Transverse colon (tissue), 4 donors: ENCODE data around the gene ANTKMT. TPM values are rescaled to one million over a fixed set of nuclear protein-coding genes. Genes with fewer than 3 reads are reported as not detected.

Experiments used
- DNase-seq: peaks from one replicate; pipeline ENCODE4 v3.0.0-alpha.2; 2019
- H3K27ac ChIP-seq, 4 donors: fragments of 200-600 bp; sonication (generic); 2 replicates each; pipeline ENCODE4 v1.5.1; 2016 to 2018; ENCODE audit warnings: inconsistent platforms in 4 of 4
- H3K27me3 ChIP-seq: fragments of 200-600 bp; sonication (generic); 2 replicates; pipeline ENCODE4 v1.5.1; 2017; ENCODE audit warnings: inconsistent platforms
- H3K36me3 ChIP-seq, 4 donors: fragments of 200-600 bp; sonication (generic); 2 replicates each; pipeline ENCODE4 v1.5.1; 2017 to 2019; ENCODE audit warnings: inconsistent platforms in 4 of 4
- H3K4me1 ChIP-seq, 4 donors: fragments of 200-600 bp; sonication (generic); 2 replicates each; pipeline ENCODE4 v1.5.1; 2017 to 2020; ENCODE audit warnings: inconsistent platforms in 4 of 4
- H3K4me3 ChIP-seq, 4 donors: fragments of 200-600 bp; sonication (generic); 1 replicate in 1 of 4; 2 replicates in 3 of 4; pipeline versions ENCODE4 v1.5.1 to v1.6.1; 2017 to 2019; ENCODE audit warnings: inconsistent platforms in 4 of 4
- H3K9me3 ChIP-seq, 2 donors: fragments of 200-600 bp; sonication (generic); 2 replicates each; pipeline ENCODE4 v1.5.1; 2017 to 2019; ENCODE audit warnings: inconsistent platforms in 2 of 2
- EP300 ChIP-seq: sonication (generic); formaldehyde crosslinking; IDR thresholded peaks from one replicate; pipeline ENCODE4 v1.6.1; 2017; ENCODE audit warnings: antibody characterized with exemption, low read depth
- POLR2A ChIP-seq: fragments of 450-650 bp; IDR thresholded peaks from one replicate; pipeline ENCODE4 v1.6.1; 2016; ENCODE audit warnings: antibody characterized with exemption, mild to moderate bottlenecking, moderate library complexity
- POLR2AphosphoS5 ChIP-seq, 3 donors: sonication (generic); formaldehyde crosslinking; IDR thresholded peaks; one replicate each; pipeline ENCODE4 v1.6.1; 2016; ENCODE audit warnings: antibody characterized with exemption in 3 of 3
- WGBS, 2 donors: methylation state at CpG; one replicate each; pipeline ENCODE4 v1.1.5; 2018; ENCODE audit warnings: low coverage in 1 of 2; 5-methylcytosine and 5-hydroxymethylcytosine counted together
- in situ Hi-C, 4 donors: fragments of 200-750 bp; cut with MboI; loops; one replicate each; pipeline versions ENCODE4 v1.15.0 to v1.15.1; 2017; ENCODE audit warnings: low sequenced_read_pairs in 3 of 4, low pct_ligation_motif_present in 1 of 4, low pct_unique_long_range_greater_than_20kb in 1 of 4
- intact Hi-C: fragments of 100-400 bp; cut with DNase I; formaldehyde crosslinking; loops from one replicate; pipeline ENCODE4 v1.15.1; 2023; ENCODE audit warnings: low total_unique reads
- total RNA-seq, 4 donors: library from RNA; depleted of rRNA; stranded (reverse); fragments of >200 nt; gene quantifications; one replicate each; pipeline ENCODE4 v1.1.0, GENCODE V29; 2016
- TF ChIP-seq, protein P1 (sequence below), 5 experiments: fragments of 200-600 bp in 3 of 5; fragments of 450-650 bp in 2 of 5; sonication (generic) in 3 of 5; IDR thresholded peaks; 1 replicate in 2 of 5; 2 replicates in 3 of 5; pipeline ENCODE4 v1.5.1; 2016 to 2017; ENCODE audit warnings: antibody characterized with exemption in 5 of 5, inconsistent platforms in 3 of 5, mild to moderate bottlenecking in 2 of 5, moderate library complexity in 1 of 5

The ANTKMT gene
- total RNA-seq, 4 donors from 2014 or later = 19.7 to 53.0 (median 38.2) TPM

DNA sequence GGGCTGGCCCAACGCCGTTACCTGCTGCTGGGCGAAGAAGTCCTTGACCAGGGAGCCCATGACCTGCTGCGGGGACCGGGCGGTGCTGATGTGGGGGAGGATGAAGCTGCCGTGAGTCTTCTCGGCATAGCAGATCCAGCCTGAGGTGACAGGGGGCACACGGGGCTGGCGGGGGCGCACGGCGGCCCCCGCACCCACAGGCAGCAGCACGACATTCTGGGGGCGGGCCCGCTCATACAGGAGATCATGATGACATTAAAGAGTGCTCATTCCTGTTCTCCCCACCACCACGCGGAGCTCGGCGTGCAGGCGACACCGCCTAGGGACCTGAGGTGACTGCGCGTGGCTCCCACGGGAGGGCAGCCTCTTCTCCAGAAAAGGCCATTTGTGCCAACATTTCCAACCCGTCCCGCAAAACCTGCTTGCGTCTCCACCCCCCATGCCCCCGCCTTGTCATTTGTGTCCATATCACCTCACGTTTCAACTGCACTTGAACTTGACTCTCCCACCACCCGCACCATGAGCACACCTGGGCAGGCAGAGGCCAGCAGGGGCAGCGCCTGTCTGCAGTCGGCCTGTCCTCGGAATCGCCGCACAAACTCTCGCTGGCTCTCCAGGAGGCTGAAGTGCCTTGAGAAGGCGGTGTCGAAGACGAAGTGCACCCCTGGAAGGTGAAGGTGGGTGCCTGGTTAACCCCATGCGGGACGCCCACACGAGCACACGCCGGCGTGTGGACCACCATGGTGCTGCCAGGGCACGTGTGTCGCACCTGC, 13.4 kb downstream of the ANTKMT start:
- Histone ChIP-seq H3K27me3 (no peaks in the 10 kb centered on the region), H3K36me3 (peaks cover 0 to 14% (median 5%) of the 10 kb centered on the region in 4 donors), H3K27ac (no peak overlapping the region), H3K4me1 (peaks cover 0 to 4% (median under 1%) of the 10 kb centered on the region in 4 donors), H3K9me3 (no peaks in the 10 kb centered on the region), H3K4me3 (no peak overlapping the region)
- intact Hi-C loops (no loop called here), in situ Hi-C loops (no loop called here)
- no peak for DNase-seq
- TF ChIP-seq POLR2AphosphoS5 (IDR thresholded peaks at IDR 0.05) (no peak), EP300 (no peak), POLR2A (no peak)
- TF ChIP-seq, protein P1, sequence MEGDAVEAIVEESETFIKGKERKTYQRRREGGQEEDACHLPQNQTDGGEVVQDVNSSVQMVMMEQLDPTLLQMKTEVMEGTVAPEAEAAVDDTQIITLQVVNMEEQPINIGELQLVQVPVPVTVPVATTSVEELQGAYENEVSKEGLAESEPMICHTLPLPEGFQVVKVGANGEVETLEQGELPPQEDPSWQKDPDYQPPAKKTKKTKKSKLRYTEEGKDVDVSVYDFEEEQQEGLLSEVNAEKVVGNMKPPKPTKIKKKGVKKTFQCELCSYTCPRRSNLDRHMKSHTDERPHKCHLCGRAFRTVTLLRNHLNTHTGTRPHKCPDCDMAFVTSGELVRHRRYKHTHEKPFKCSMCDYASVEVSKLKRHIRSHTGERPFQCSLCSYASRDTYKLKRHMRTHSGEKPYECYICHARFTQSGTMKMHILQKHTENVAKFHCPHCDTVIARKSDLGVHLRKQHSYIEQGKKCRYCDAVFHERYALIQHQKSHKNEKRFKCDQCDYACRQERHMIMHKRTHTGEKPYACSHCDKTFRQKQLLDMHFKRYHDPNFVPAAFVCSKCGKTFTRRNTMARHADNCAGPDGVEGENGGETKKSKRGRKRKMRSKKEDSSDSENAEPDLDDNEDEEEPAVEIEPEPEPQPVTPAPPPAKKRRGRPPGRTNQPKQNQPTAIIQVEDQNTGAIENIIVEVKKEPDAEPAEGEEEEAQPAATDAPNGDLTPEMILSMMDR (IDR thresholded peaks at IDR 0.05) = no peak
- 82 to 91% methylated on average over 6 to 49 of the region's 49 CpGs for WGBS, 2 donors

DNA sequence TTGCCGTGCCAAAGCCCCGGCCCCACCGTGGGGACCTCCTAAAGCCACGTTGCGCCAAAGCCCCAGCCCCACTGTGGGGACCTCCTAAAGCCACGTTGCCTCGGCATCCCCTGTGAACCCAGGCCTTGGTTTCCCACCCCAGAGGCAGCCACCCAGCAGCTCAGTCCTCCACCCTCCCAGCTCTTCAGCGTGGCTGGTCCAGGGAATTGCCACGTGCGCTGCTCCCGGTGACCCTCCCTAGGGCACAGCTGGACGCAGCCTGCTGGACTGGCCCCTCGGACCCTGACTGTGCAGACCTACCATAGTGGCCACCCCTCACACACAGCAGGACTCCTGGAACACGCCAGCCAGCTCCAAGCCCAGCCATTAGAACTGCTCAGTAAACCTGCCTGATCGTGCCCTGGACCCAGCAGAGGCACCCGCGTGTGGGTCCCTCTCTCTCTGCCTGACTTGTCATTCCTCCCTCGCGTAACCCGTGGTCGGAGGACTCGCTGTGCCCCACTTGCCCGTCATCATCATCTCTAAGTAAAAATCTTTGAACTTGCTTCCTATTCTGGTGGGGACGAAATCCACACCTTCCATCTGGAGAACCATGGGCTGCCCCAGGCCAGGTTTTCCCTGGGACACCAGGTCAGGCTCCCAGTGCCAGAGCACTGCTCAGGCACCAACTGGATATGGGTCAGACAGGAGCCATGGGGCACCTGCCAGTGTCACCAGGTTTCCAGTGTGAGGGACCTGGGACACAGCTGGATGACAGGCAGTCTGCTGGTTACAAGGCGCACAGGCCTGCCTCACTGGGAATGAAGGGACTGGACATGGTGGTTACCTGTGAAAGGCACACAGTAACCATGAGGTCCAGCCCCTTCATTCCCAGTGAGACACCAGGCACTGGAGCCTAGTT, 14.3 kb downstream of the ANTKMT start:
- Histone ChIP-seq H3K27me3 (no peaks in the 10 kb centered on the region), H3K4me3 (no peak overlapping the region), H3K4me1 (peaks cover 5 to 12% (median 8%) of the 10 kb centered on the region in 4 donors), H3K9me3 (no peaks in the 10 kb centered on the region), H3K36me3 (peaks cover 0 to 14% (median 5%) of the 10 kb centered on the region in 4 donors), H3K27ac (no peak overlapping the region)
- no peak for DNase-seq
- intact Hi-C loops = no loop called here
- no peak for TF ChIP-seq POLR2A
- TF ChIP-seq, protein P1 (IDR thresholded peaks at IDR 0.05) = no peak
- no peak for TF ChIP-seq POLR2AphosphoS5 (IDR thresholded peaks at IDR 0.05)
- TF ChIP-seq EP300 = no peak
- WGBS, 2 donors = 94% methylated on average over 23 of the region's 25 CpGs; no CpG with 5 or more reads in 1 of the 2 donors
- in situ Hi-C loops = no loop called here

DNA sequence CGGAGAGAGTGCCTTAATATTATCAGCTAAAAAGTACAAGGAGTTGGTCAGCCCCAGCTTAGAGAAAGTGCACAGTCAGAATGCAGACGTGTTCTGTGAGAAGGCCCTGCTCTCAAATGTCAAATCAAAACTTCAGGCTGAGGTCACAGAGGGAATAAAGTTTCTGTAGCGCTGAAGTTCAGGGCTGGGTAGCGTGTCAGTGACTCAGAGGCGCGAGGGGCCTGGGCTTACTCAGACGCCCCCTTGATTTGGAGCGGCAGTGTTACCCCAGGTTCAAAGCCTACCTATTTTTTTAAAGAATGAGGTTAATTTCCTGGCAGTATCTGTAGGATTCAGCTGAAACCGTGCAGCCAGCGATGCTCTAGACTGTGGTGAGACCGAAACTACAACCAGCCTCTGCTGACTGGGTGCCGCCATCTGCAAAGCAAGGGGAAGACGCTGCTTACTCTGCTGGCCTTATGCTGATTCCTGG, 15.1 kb downstream of the ANTKMT start:
- intact Hi-C loops = no loop called here
- Histone ChIP-seq H3K4me3 (no peak overlapping the region), H3K4me1 (peaks cover 7 to 13% (median 9%) of the 10 kb centered on the region in 4 donors), H3K36me3 (peaks cover 0 to 14% (median 5%) of the 10 kb centered on the region in 4 donors), H3K9me3 (no peaks in the 10 kb centered on the region), H3K27me3 (no peaks in the 10 kb centered on the region), H3K27ac (no peak overlapping the region)
- TF ChIP-seq POLR2A (no peak), EP300 (no peak), POLR2AphosphoS5 (IDR thresholded peaks at IDR 0.05) (no peak)
- TF ChIP-seq, protein P1 (IDR thresholded peaks at IDR 0.05) = no peak
- in situ Hi-C loops = no loop called here
- DNase-seq = no peak
- WGBS, 2 donors = 86 to 95% methylated on average over 8 to 13 of the region's 13 CpGs

DNA sequence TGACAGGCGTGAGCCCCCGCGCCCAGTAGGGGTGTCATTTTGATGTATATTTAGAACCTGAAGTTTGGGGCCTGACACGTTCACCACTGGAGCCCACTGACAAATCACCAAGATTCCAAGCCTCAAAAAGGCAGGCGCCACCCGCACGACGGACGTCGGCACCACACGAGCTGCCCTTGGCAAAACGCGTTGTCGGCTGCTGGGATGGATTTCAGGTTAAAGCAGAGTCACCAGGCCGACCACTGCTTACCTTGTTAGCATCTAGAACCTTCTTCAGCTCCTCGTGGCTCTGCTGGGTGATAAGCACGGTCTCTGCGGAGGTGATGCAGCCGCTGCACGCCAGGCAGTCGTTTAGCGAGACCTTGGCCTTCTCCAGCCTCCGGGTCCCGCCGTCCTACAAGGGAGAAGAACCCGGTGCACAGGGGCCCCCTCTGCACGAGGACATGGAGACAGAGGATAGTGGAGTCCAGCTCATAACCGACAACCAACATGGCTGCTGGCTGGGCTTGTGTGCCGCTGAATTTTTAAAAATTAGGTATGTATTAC, 16.1 kb downstream of the ANTKMT start:
- Histone ChIP-seq H3K4me1 (peaks cover 7 to 20% (median 14%) of the 10 kb centered on the region in 4 donors), H3K36me3 (peaks cover 0 to 14% (median 5%) of the 10 kb centered on the region in 4 donors), H3K27me3 (no peaks in the 10 kb centered on the region), H3K27ac (no peak overlapping the region), H3K9me3 (no peaks in the 10 kb centered on the region), H3K4me3 (no peak overlapping the region)
- WGBS, 2 donors = 60 to 96% methylated on average over 1 to 29 of the region's 29 CpGs
- in situ Hi-C loops = no loop called here
- intact Hi-C loops = no loop called here
- TF ChIP-seq POLR2A (no peak), POLR2AphosphoS5 (IDR thresholded peaks at IDR 0.05) (no peak), EP300 (no peak)
- TF ChIP-seq, protein P1 (IDR thresholded peaks at IDR 0.05) = no peak
- no peak for DNase-seq
